Keratinocyte (primary cell): ENCODE measurements around the gene PDZRN3. TPM values are rescaled to one million over a fixed set of nuclear protein-coding genes. Genes with fewer than 3 reads are reported as not detected.

ENCODE experiments used
- DNase-seq: peaks from one replicate; pipeline ENCODE4 v3.0.0-alpha.2; 2011; ENCODE audit warnings: low read depth, missing footprints, low spot score
- FAIRE-seq: peaks from 2 replicates; lab custom pipeline; 2011; peaks lifted over from hg19 to GRCh38; lab: Jason Lieb, UNC
- H2AFZ ChIP-seq: 2 replicates; pipeline ENCODE4 v1.6.0; 2012; ENCODE audit warnings: low read length, control low read depth, inconsistent platforms; ENCODE audit not compliant: control insufficient read depth
- H3K27ac ChIP-seq: 2 replicates; pipeline ENCODE4 v1.5.1; 2011; ENCODE audit warnings: low read length; ENCODE audit not compliant: control insufficient read depth, insufficient read depth
- H3K27me3 ChIP-seq: 3 replicates; pipeline ENCODE4 v1.6.0; 2011; ENCODE audit warnings: low read length; ENCODE audit not compliant: control insufficient read depth, insufficient read depth; ENCODE audit errors: extremely low read depth
- H3K36me3 ChIP-seq, 2 experiments: 2 replicates in 1 of 2; 3 replicates in 1 of 2; pipeline ENCODE4 v1.5.1; 2011; ENCODE audit warnings: low read length in 2 of 2, mild to moderate bottlenecking in 1 of 2; ENCODE audit not compliant: control insufficient read depth in 2 of 2, insufficient read depth in 2 of 2; ENCODE audit errors: extremely low read depth in 1 of 2
- H3K4me1 ChIP-seq: 3 replicates; pipeline ENCODE4 v1.5.1; 2011; ENCODE audit warnings: low read length; ENCODE audit not compliant: control insufficient read depth, insufficient read depth; ENCODE audit errors: extremely low read depth
- H3K4me2 ChIP-seq: 3 replicates; pipeline ENCODE4 v1.6.0; 2011; ENCODE audit warnings: low read depth, low read length; ENCODE audit not compliant: control insufficient read depth, insufficient read depth; ENCODE audit errors: extremely low read depth
- H3K4me3 ChIP-seq, 3 experiments: fragments of 200-600 bp in 1 of 3; sonication (generic) in 1 of 3; 2 replicates in 2 of 3; 3 replicates in 1 of 3; pipeline ENCODE4 v1.5.1; 2011 to 2016; ENCODE audit warnings: low read length in 3 of 3, mild to moderate bottlenecking in 3 of 3, control low read depth in 2 of 3, inconsistent platforms in 1 of 3, low read depth in 1 of 3, mixed read lengths in 1 of 3, mixed run types in 1 of 3, moderate library complexity in 1 of 3; ENCODE audit not compliant: control insufficient read depth in 2 of 3, insufficient read depth in 2 of 3; ENCODE audit errors: extremely low read depth in 1 of 3
- H3K79me2 ChIP-seq: 2 replicates; pipeline ENCODE4 v1.6.0; 2012; ENCODE audit warnings: low read length; ENCODE audit not compliant: control insufficient read depth, insufficient read depth
- H3K9ac ChIP-seq: 3 replicates; pipeline ENCODE4 v1.6.0; 2011; ENCODE audit warnings: low read length; ENCODE audit not compliant: control insufficient read depth, insufficient read depth; ENCODE audit errors: extremely low read depth
- H3K9me1 ChIP-seq: 3 replicates; pipeline ENCODE4 v1.6.0; 2011; ENCODE audit warnings: low read length; ENCODE audit not compliant: control insufficient read depth, insufficient read depth; ENCODE audit errors: extremely low read depth
- H3K9me3 ChIP-seq: 2 replicates; pipeline ENCODE4 v1.5.1; 2012; ENCODE audit warnings: low read depth, low read length; ENCODE audit not compliant: control insufficient read depth
- H4K20me1 ChIP-seq: 3 replicates; pipeline ENCODE4 v1.6.0; 2011; ENCODE audit warnings: low read length; ENCODE audit not compliant: control insufficient read depth, insufficient read depth; ENCODE audit errors: extremely low read depth
- CTCF ChIP-seq, 3 experiments: IDR thresholded peaks in 1 of 3; conservative IDR thresholded peaks in 1 of 3; optimal IDR thresholded peaks in 1 of 3; 2 replicates in 2 of 3; 3 replicates in 1 of 3; pipeline versions ENCODE3 to v1.5.1; 2011; ENCODE audit warnings: low read length in 3 of 3, mild to moderate bottlenecking in 3 of 3, moderate library complexity in 2 of 3, control low read depth in 1 of 3, inconsistent platforms in 1 of 3; ENCODE audit not compliant: insufficient read depth in 2 of 3; ENCODE audit errors: extremely low read depth in 1 of 3
- EZH2 ChIP-seq: IDR thresholded peaks from one replicate; pipeline ENCODE4 v1.6.1; 2012; ENCODE audit warnings: inconsistent platforms, mild to moderate bottlenecking, low read length, moderate library complexity
- dilution Hi-C: fragments of 300-500 bp; cut with MboI; formaldehyde crosslinking; loops from one replicate; pipeline ENCODE4 v1.7.0; 2020; ENCODE audit warnings: low sequenced_read_pairs; ENCODE audit not compliant: extremely low pct_ligation_motif_present
- polyA plus RNA-seq, 5 experiments: library from polyadenylated mRNA; depleted of rRNA in 3 of 5; stranded (reverse) in 3 of 5; stranded (forward) in 1 of 5; unstranded in 1 of 5; fragments of >200 nt; gene quantifications; 1 replicate in 1 of 5; 2 replicates in 3 of 5; 3 replicates in 1 of 5; pipeline versions ENCODE4 v1.2.1 to v1.2.3, GENCODE V29; 2011 to 2012; ENCODE audit warnings: missing spikeins in 2 of 5, low read depth in 1 of 5, low replicate concordance in 1 of 5

The PDZRN3 gene
- polyA plus RNA-seq, 1 donor (not counting 4 experiments of a cell fraction or from before 2014, with no cell fraction given): not detected

GRCh38 chr3:73597476-73597875, 27.3 kb downstream of the PDZRN3 start:
- Histone ChIP-seq H4K20me1 (no peaks in the 10 kb centered on the region), H3K27me3 (peaks cover 4% of the 10 kb centered on the region), H3K4me1 (no peaks in the 10 kb centered on the region), H3K27ac (no peak overlapping the region), H3K9me1 (no peaks in the 10 kb centered on the region), H3K79me2 (no peaks in the 10 kb centered on the region), H3K4me3 (no peak overlapping the region), H3K9me3 (no peaks in the 10 kb centered on the region), H2AFZ (no peak overlapping the region), H3K9ac (no peak overlapping the region), H3K4me2 (no peak overlapping the region), H3K36me3 (no peaks in the 10 kb centered on the region)
- dilution Hi-C loops: no loop called here
- no peak for FAIRE-seq
- no peak for DNase-seq
- TF ChIP-seq CTCF (optimal IDR thresholded peaks at IDR 0.05 in 1 of 3, IDR thresholded peaks at IDR 0.05 in 1 of 3, conservative IDR thresholded peaks at IDR 0.05 in 1 of 3; ENCODE audit: extremely low read depth in 1 of 3, insufficient read depth in 2 of 3, low read length in 3 of 3) (no peak), EZH2 (no peak)

GRCh38 chr3:73592154-73593144, 32.3 kb downstream of the PDZRN3 start:
- Histone ChIP-seq H4K20me1 (no peaks in the 10 kb centered on the region), H3K27ac (no peak overlapping the region), H2AFZ (no peak overlapping the region), H3K9ac (no peak overlapping the region), H3K4me3 (no peak overlapping the region), H3K9me3 (no peaks in the 10 kb centered on the region), H3K27me3 (no peaks in the 10 kb centered on the region), H3K79me2 (no peaks in the 10 kb centered on the region), H3K9me1 (no peaks in the 10 kb centered on the region), H3K4me1 (no peaks in the 10 kb centered on the region), H3K36me3 (no peaks in the 10 kb centered on the region), H3K4me2 (no peak overlapping the region)
- TF ChIP-seq EZH2: no peak
- no peak for TF ChIP-seq CTCF (optimal IDR thresholded peaks at IDR 0.05 in 1 of 3, IDR thresholded peaks at IDR 0.05 in 1 of 3, conservative IDR thresholded peaks at IDR 0.05 in 1 of 3; ENCODE audit: extremely low read depth in 1 of 3, insufficient read depth in 2 of 3, low read length in 3 of 3)
- FAIRE-seq: no peak
- no peak for DNase-seq
- dilution Hi-C loops: no loop called here
